ENCODE measurements around the gene ANGPTL7. TPM values are rescaled to one million over a fixed set of nuclear protein-coding genes. Genes with fewer than 3 reads are reported as not detected.

The ANGPTL7 gene
- total RNA-seq, 1 donor from 2014 or later = 8.6 TPM

- Histone ChIP-seq H3K4me1 (no peaks in the 10 kb centered on the region), H3K4me3 (no peak overlapping the region), H3K36me3 (peaks cover 0 to 8% of the 10 kb centered on the region in 2 donors), H3K27me3 (no peaks in the 10 kb centered on the region), H3K27ac (no peak overlapping the region), H3K9me3 (no peaks in the 10 kb centered on the region)
- intact Hi-C loops (cut with DNase I) = no loop called here
- DNase-seq (ENCODE audit: extremely low spot score in 2 of 2) = no peak
- TF ChIP-seq POLR2AphosphoS5 (IDR thresholded peaks at IDR 0.05; ENCODE audit: insufficient read depth in 1 of 2, low read depth in 1 of 2) (no peak), POLR2A (IDR thresholded peaks at IDR 0.05) (no peak)
- TF ChIP-seq, protein P1, sequence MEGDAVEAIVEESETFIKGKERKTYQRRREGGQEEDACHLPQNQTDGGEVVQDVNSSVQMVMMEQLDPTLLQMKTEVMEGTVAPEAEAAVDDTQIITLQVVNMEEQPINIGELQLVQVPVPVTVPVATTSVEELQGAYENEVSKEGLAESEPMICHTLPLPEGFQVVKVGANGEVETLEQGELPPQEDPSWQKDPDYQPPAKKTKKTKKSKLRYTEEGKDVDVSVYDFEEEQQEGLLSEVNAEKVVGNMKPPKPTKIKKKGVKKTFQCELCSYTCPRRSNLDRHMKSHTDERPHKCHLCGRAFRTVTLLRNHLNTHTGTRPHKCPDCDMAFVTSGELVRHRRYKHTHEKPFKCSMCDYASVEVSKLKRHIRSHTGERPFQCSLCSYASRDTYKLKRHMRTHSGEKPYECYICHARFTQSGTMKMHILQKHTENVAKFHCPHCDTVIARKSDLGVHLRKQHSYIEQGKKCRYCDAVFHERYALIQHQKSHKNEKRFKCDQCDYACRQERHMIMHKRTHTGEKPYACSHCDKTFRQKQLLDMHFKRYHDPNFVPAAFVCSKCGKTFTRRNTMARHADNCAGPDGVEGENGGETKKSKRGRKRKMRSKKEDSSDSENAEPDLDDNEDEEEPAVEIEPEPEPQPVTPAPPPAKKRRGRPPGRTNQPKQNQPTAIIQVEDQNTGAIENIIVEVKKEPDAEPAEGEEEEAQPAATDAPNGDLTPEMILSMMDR (IDR thresholded peaks at IDR 0.05) = no peak
These were observed 2.2 kb upstream of the ANGPTL7 start for GRCh38 chr1:11187000-11187399.

GRCh38 chr1:11187494-11187893 is 1.7 kb upstream of the ANGPTL7 start:
- Histone ChIP-seq H3K27me3 (no peaks in the 10 kb centered on the region), H3K4me3 (no peak overlapping the region), H3K27ac (no peak overlapping the region), H3K36me3 (peaks cover 0 to 8% of the 10 kb centered on the region in 2 donors), H3K9me3 (no peaks in the 10 kb centered on the region), H3K4me1 (no peaks in the 10 kb centered on the region)
- intact Hi-C loops (cut with DNase I) = no loop called here
- no peak for DNase-seq (ENCODE audit: extremely low spot score in 2 of 2)
- TF ChIP-seq POLR2AphosphoS5 (IDR thresholded peaks at IDR 0.05; ENCODE audit: insufficient read depth in 1 of 2, low read depth in 1 of 2) (no peak), POLR2A (IDR thresholded peaks at IDR 0.05) (no peak)
- TF ChIP-seq, protein P1 (IDR thresholded peaks at IDR 0.05) = no peak

GRCh38 chr1:11187931-11188330 is 1.2 kb upstream of the ANGPTL7 start:
- intact Hi-C loops (cut with DNase I) = no loop called here
- no peaks in the 10 kb centered on the region for H3K27me3 ChIP-seq
- H3K27ac ChIP-seq = no peak overlapping the region
- H3K9me3 ChIP-seq = no peaks in the 10 kb centered on the region
- no peak for DNase-seq (ENCODE audit: extremely low spot score in 2 of 2)
- H3K4me1 ChIP-seq = no peaks in the 10 kb centered on the region
- TF ChIP-seq POLR2A (IDR thresholded peaks at IDR 0.05) = no peak
- no peak for TF ChIP-seq POLR2AphosphoS5 (IDR thresholded peaks at IDR 0.05; ENCODE audit: insufficient read depth in 1 of 2, low read depth in 1 of 2)
- TF ChIP-seq, protein P1 (IDR thresholded peaks at IDR 0.05) = no peak
- H3K36me3 ChIP-seq = peaks cover 0 to 8% of the 10 kb centered on the region in 2 donors
- H3K4me3 ChIP-seq = no peak overlapping the region

DNA sequence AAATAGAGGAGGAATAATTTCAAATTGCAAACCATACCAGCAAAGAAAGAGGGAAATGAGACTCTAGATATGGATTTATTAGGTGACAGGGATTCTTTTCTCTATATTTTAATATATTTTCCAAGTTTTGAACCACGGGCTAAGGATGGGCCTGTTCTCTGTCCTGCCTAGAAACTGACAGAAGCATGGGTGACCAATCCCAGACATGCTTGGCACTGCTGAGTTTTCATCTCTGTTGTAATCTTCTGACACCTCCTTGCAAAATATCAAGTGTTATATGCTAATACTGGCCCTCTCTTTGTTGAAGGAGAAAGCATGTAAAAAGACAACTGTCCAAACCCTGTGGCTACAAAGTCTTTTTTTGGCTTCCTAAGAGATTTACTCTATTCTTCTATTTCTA is 774 bp upstream of the ANGPTL7 start:
- H3K27ac ChIP-seq = no peak overlapping the region

DNA sequence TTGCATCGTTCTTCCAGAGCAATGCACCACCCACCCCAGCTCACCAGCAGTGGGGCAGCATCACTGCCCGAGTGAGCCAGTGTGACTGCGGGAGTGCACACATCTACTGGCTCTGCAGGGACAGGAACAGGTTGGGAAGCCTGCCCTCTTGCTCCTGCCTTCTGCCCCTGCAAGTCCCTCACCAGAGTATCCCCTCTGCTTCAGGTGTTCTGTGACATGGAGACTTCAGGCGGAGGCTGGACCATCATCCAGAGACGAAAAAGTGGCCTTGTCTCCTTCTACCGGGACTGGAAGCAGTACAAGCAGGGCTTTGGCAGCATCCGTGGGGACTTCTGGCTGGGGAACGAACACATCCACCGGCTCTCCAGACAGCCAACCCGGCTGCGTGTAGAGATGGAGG is 4.2 kb downstream of the ANGPTL7 start:
- Histone ChIP-seq H3K4me3 (no peak overlapping the region), H3K27ac (no peak overlapping the region), H3K36me3 (peaks cover 0 to 46% of the 10 kb centered on the region in 2 donors), H3K9me3 (no peaks in the 10 kb centered on the region), H3K4me1 (no peaks in the 10 kb centered on the region), H3K27me3 (no peaks in the 10 kb centered on the region)
- intact Hi-C loops (cut with DNase I) = no loop called here
- no peak for TF ChIP-seq POLR2A (IDR thresholded peaks at IDR 0.05)
- no peak for TF ChIP-seq POLR2AphosphoS5 (IDR thresholded peaks at IDR 0.05; ENCODE audit: insufficient read depth in 1 of 2, low read depth in 1 of 2)
- TF ChIP-seq, protein P1 (IDR thresholded peaks at IDR 0.05) = no peak
- DNase-seq (ENCODE audit: extremely low spot score in 2 of 2) = no peak

More for the DNA sequence above, 774 bp upstream of the ANGPTL7 start:
- no peaks in the 10 kb centered on the region for H3K9me3 ChIP-seq
- peaks cover 0 to 10% of the 10 kb centered on the region in 2 donors for H3K36me3 ChIP-seq
- no peaks in the 10 kb centered on the region for H3K4me1 ChIP-seq
- no peak for DNase-seq (ENCODE audit: extremely low spot score in 2 of 2)
- no peak overlapping the region for H3K4me3 ChIP-seq
- no peaks in the 10 kb centered on the region for H3K27me3 ChIP-seq
- intact Hi-C loops (cut with DNase I) = no loop called here
- TF ChIP-seq POLR2A (IDR thresholded peaks at IDR 0.05) (no peak), POLR2AphosphoS5 (IDR thresholded peaks at IDR 0.05; ENCODE audit: insufficient read depth in 1 of 2, low read depth in 1 of 2) (no peak)
- TF ChIP-seq, protein P1 (IDR thresholded peaks at IDR 0.05) = no peak

Data from vagina (tissue), 2 donors.